ENCODE measurements around the gene MANF.

DNA sequence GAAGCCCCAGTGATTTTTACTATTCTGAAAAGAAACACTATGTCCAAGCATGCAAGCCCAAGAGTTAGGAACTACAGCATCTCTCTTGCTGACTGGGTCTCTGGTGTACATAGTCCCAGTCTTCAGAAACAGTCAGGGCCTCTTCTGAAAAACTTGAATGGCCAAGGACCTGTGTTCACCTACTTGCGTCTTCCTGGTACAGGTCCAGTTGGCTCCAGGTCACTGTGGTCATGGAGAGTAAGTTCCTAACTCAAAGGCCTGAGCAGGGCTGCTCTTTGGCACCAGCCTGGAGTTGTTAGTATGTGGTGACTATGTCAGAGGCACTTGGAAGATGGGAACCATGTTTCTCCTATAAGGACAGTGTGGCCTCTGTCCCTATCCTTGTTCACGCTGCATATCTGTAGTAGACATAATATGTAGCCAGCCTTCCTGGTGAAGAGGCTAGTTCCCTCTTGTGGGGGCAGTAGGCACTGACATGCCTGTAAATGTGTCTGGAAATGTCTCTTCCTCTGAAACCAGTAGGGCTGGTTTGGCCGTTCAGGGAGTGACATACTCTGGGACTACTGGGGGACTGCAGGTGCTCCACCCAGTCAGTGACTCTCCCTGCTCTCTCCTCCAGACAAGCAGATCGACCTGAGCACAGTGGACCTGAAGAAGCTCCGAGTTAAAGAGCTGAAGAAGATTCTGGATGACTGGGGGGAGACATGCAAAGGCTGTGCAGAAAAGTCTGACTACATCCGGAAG lies 3.4 kb downstream of the MANF start:
- TF ChIP-seq, protein P1, sequence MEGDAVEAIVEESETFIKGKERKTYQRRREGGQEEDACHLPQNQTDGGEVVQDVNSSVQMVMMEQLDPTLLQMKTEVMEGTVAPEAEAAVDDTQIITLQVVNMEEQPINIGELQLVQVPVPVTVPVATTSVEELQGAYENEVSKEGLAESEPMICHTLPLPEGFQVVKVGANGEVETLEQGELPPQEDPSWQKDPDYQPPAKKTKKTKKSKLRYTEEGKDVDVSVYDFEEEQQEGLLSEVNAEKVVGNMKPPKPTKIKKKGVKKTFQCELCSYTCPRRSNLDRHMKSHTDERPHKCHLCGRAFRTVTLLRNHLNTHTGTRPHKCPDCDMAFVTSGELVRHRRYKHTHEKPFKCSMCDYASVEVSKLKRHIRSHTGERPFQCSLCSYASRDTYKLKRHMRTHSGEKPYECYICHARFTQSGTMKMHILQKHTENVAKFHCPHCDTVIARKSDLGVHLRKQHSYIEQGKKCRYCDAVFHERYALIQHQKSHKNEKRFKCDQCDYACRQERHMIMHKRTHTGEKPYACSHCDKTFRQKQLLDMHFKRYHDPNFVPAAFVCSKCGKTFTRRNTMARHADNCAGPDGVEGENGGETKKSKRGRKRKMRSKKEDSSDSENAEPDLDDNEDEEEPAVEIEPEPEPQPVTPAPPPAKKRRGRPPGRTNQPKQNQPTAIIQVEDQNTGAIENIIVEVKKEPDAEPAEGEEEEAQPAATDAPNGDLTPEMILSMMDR (conservative IDR thresholded peaks at IDR 0.05 in 1 of 2, IDR thresholded peaks at IDR 0.05 in 1 of 2; ENCODE audit: extremely low read depth in 1 of 2, insufficient read depth in 1 of 2, low read depth in 1 of 2, low read length in 2 of 2) = peak; percentile 60 to 72
- no peak for TF ChIP-seq EZH2 (IDR thresholded peaks at IDR 0.05; ENCODE audit: borderline replicate concordance, low read length)

Measured in mammary epithelial cell (primary cell).